Neuronal stem cell (in vitro differentiated cells): ENCODE measurements around the gene NXPH1.

Experiments used
- DNase-seq: peaks from one replicate; pipeline ENCODE4 v3.0.0-alpha.2; 2013; ENCODE audit warnings: low spot score
- H2AFZ ChIP-seq: one replicate; pipeline ENCODE4 v1.6.1; 2013; ENCODE audit warnings: mild to moderate bottlenecking, low read length, inconsistent platforms
- H2AK5ac ChIP-seq: 2 replicates; pipeline ENCODE4 v1.6.1; 2013; ENCODE audit warnings: low read depth, mild to moderate bottlenecking, inconsistent platforms, low read length, moderate library complexity, mixed read lengths
- H2BK120ac ChIP-seq: 2 replicates; pipeline ENCODE4 v1.6.1; 2013; ENCODE audit warnings: low read depth, mild to moderate bottlenecking, inconsistent platforms, low read length, moderate library complexity, mixed read lengths
- H2BK12ac ChIP-seq: one replicate; pipeline ENCODE4 v1.6.1; 2013; ENCODE audit warnings: low read length, inconsistent platforms
- H2BK15ac ChIP-seq: 2 replicates; pipeline ENCODE4 v1.6.1; 2013; ENCODE audit warnings: mild to moderate bottlenecking, low read length, inconsistent platforms, mixed read lengths
- H2BK5ac ChIP-seq: one replicate; pipeline ENCODE4 v1.6.1; 2013; ENCODE audit warnings: inconsistent platforms, mild to moderate bottlenecking, low read length, moderate library complexity
- H3K14ac ChIP-seq: one replicate; pipeline ENCODE4 v1.6.1; 2013; ENCODE audit warnings: low read length, inconsistent platforms
- H3K18ac ChIP-seq: 2 replicates; pipeline ENCODE4 v1.6.1; 2013; ENCODE audit warnings: low read length, inconsistent platforms
- H3K23ac ChIP-seq: 2 replicates; pipeline ENCODE4 v1.6.1; 2013; ENCODE audit warnings: low read depth, mild to moderate bottlenecking, mixed read lengths, low read length, inconsistent platforms; ENCODE audit not compliant: poor library complexity
- H3K27ac ChIP-seq: replicated peaks from 3 replicates; pipeline ENCODE4 v1.5.1; 2013; ENCODE audit warnings: low read length, inconsistent platforms
- H3K27me3 ChIP-seq, 3 experiments: 2 replicates each; pipeline ENCODE4 v1.6.1; 2013; ENCODE audit warnings: low read length in 3 of 3, mild to moderate bottlenecking in 2 of 3, inconsistent platforms in 1 of 3, low read depth in 1 of 3, mixed read lengths in 1 of 3, moderate library complexity in 1 of 3; ENCODE audit not compliant: control insufficient read depth in 3 of 3, insufficient read depth in 3 of 3
- H3K36me3 ChIP-seq, 2 donors: replicated peaks in 1 of 2; 2 replicates each; pipeline ENCODE4 v1.6.1; 2013; ENCODE audit warnings: low read length in 2 of 2; ENCODE audit not compliant: control insufficient read depth in 2 of 2, insufficient read depth in 2 of 2
- H3K4ac ChIP-seq: 2 replicates; pipeline ENCODE4 v1.6.1; 2013; ENCODE audit warnings: inconsistent platforms, mild to moderate bottlenecking, low read length, moderate library complexity
- H3K4me1 ChIP-seq, 2 donors: 1 replicate in 1 of 2; 2 replicates in 1 of 2; pipeline ENCODE4 v1.6.1; 2013; ENCODE audit warnings: low read length in 2 of 2, low read depth in 1 of 2; ENCODE audit not compliant: control insufficient read depth in 2 of 2, insufficient read depth in 1 of 2
- H3K4me2 ChIP-seq: one replicate; pipeline ENCODE4 v1.6.1; 2013; ENCODE audit warnings: mild to moderate bottlenecking, low read length, inconsistent platforms; ENCODE audit not compliant: insufficient read depth, poor library complexity, severe bottlenecking
- H3K4me3 ChIP-seq, 2 donors: 2 replicates each; pipeline ENCODE4 v1.5.1; 2013; ENCODE audit warnings: low read length in 2 of 2, mild to moderate bottlenecking in 2 of 2, inconsistent platforms in 1 of 2, moderate library complexity in 1 of 2
- H3K79me1 ChIP-seq: one replicate; pipeline ENCODE4 v1.6.1; 2013; ENCODE audit warnings: low read depth, mild to moderate bottlenecking, inconsistent platforms, low read length, moderate library complexity
- H3K9ac ChIP-seq: one replicate; pipeline ENCODE4 v1.6.1; 2013; ENCODE audit warnings: mild to moderate bottlenecking, low read depth, low read length, inconsistent platforms; ENCODE audit not compliant: poor library complexity
- H3K9me3 ChIP-seq, 2 donors: replicated peaks in 1 of 2; 2 replicates each; pipeline versions ENCODE3 to v1.6.1; 2013; ENCODE audit warnings: low read length in 2 of 2, mild to moderate bottlenecking in 2 of 2, inconsistent platforms in 1 of 2, low read depth in 1 of 2, mixed read lengths in 1 of 2, moderate library complexity in 1 of 2; ENCODE audit not compliant: control insufficient read depth in 2 of 2, insufficient read depth in 1 of 2
- H4K8ac ChIP-seq: one replicate; pipeline ENCODE4 v1.6.1; 2013; ENCODE audit warnings: low read depth, mild to moderate bottlenecking, inconsistent platforms, low read length, moderate library complexity
- H4K91ac ChIP-seq: one replicate; pipeline ENCODE4 v1.6.1; 2013; ENCODE audit warnings: low read length, low read depth, mild to moderate bottlenecking, inconsistent platforms; ENCODE audit not compliant: poor library complexity
- WGBS, 2 donors: extraction: QIAGEN DNeasy Blood & Tissue Kit; methylation state at CpG; one replicate each; pipeline ENCODE4 v1.1.7; 2013; ENCODE audit warnings: missing lambda C conversion rate in 2 of 2, mixed read lengths in 1 of 2; ENCODE audit not compliant: insufficient read length in 2 of 2, insufficient replicate concordance in 1 of 2; ENCODE audit errors: extremely low coverage in 2 of 2; 5-methylcytosine and 5-hydroxymethylcytosine counted together

The NXPH1 gene

DNA sequence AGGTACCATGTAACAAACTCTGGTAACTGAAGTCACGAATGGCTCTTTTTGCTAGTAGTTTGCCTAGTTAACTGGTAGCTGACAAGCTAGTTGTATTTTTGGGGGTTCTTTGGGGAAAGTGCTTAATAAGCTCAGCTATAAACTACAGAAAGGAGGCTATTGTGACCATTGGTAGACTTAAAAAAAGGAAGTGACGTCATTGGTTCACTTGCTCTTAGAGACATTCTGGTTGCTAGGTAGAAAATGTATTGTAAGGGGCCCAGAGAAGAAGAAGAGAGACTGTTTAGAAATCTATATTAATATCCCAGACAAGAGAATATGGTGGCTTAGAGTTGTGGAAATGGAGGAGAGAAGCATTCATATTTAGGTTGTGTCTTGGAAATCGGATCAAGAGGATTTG is 103.0 kb downstream of the NXPH1 start:
- Histone ChIP-seq H4K8ac (no peak overlapping the region), H3K79me1 (no peaks in the 10 kb centered on the region), H3K9ac (no peak overlapping the region), H2AK5ac (no peak overlapping the region), H3K27ac (no peak overlapping the region), H4K91ac (no peak overlapping the region), H2BK120ac (no peak overlapping the region), H2BK12ac (no peak overlapping the region), H3K27me3 (no peaks in the 10 kb centered on the region), H3K36me3 (no peaks in the 10 kb centered on the region), H3K14ac (no peak overlapping the region), H3K4me1 (no peaks in the 10 kb centered on the region), H3K4me3 (no peak overlapping the region), H2BK5ac (no peak overlapping the region), H3K4ac (no peak overlapping the region), H3K18ac (no peak overlapping the region), H2AFZ (no peak overlapping the region), H3K23ac (no peak overlapping the region), H3K9me3 (no peaks in the 10 kb centered on the region), H2BK15ac (no peak overlapping the region), H3K4me2 (no peak overlapping the region)
- DNase-seq: no peak
- no CpG with 5 or more reads among the region's 3 CpGs for WGBS, 2 donors

DNA sequence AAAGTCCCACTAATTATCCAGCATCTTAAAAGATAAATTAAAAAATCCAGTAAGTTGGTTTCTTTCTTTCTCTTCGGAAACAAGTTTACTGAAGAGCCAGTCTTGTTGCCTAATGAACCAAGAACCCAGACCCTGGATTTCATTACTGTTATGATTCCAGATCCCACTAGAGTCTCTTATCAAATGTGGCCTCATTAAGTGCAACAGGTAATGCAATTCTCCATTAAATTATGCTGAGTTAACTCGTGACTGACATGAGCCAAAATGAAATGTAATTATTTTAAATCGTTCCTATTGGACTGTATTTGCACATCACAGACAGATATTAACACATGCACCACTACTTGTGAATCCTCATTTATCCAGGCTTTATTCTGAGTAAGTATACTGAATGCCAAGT is 115.6 kb downstream of the NXPH1 start:
- DNase-seq: no peak
- no peak overlapping the region for H2BK12ac ChIP-seq
- H3K9ac ChIP-seq: no peak overlapping the region
- H3K4me3 ChIP-seq: no peak overlapping the region
- no peaks in the 10 kb centered on the region for H3K4me1 ChIP-seq
- no CpG with 5 or more reads among the region's 3 CpGs for WGBS, 2 donors
- H2BK120ac ChIP-seq: no peak overlapping the region
- no peak overlapping the region for H3K27ac ChIP-seq
- H2AK5ac ChIP-seq: no peak overlapping the region
- H3K4ac ChIP-seq: no peak overlapping the region
- no peak overlapping the region for H4K91ac ChIP-seq
- H3K27me3 ChIP-seq: no peaks in the 10 kb centered on the region
- no peak overlapping the region for H2AFZ ChIP-seq
- no peak overlapping the region for H3K14ac ChIP-seq
- H2BK15ac ChIP-seq: no peak overlapping the region
- no peak overlapping the region for H3K23ac ChIP-seq
- H3K79me1 ChIP-seq: no peaks in the 10 kb centered on the region
- no peak overlapping the region for H3K18ac ChIP-seq
- no peaks in the 10 kb centered on the region for H3K9me3 ChIP-seq
- no peak overlapping the region for H2BK5ac ChIP-seq
- H3K4me2 ChIP-seq: no peak overlapping the region
- no peak overlapping the region for H4K8ac ChIP-seq
- H3K36me3 ChIP-seq: no peaks in the 10 kb centered on the region

DNA sequence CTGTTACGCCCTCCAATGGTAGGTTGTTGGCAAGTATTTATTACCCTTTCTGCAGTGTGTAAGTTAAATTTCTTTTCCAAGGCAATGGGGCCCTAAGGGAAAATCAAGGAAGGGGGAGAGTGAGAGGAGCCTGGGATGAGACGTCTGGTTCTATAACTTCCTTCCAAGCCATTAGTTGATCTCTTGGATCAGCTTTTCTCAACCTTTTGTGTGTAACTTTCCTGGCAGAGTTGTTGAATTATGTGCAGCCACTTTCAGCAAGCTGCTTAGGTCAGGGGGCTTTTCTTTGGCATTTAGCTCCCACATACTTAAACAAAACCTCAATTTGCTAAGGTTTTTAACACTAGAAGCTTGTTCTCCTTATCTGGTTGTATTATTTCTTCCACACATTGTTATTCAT is 127.1 kb downstream of the NXPH1 start:
- Histone ChIP-seq H4K8ac (no peak overlapping the region), H2AFZ (no peak overlapping the region), H3K4me3 (no peak overlapping the region), H3K27ac (no peak overlapping the region), H2BK12ac (no peak overlapping the region), H3K18ac (no peak overlapping the region), H3K4me1 (peaks cover 0 to 10% of the 10 kb centered on the region in 2 donors), H3K9ac (no peak overlapping the region), H3K79me1 (no peaks in the 10 kb centered on the region), H3K27me3 (no peaks in the 10 kb centered on the region), H3K14ac (no peak overlapping the region), H3K23ac (no peak overlapping the region), H3K4me2 (no peak overlapping the region), H3K4ac (no peak overlapping the region), H2BK120ac (no peak overlapping the region), H2BK15ac (no peak overlapping the region), H4K91ac (no peak overlapping the region), H3K36me3 (no peaks in the 10 kb centered on the region), H2BK5ac (no peak overlapping the region), H2AK5ac (no peak overlapping the region), H3K9me3 (no peaks in the 10 kb centered on the region)
- no CpG with 5 or more reads among the region's 2 CpGs for WGBS, 2 donors
- no peak for DNase-seq

DNA sequence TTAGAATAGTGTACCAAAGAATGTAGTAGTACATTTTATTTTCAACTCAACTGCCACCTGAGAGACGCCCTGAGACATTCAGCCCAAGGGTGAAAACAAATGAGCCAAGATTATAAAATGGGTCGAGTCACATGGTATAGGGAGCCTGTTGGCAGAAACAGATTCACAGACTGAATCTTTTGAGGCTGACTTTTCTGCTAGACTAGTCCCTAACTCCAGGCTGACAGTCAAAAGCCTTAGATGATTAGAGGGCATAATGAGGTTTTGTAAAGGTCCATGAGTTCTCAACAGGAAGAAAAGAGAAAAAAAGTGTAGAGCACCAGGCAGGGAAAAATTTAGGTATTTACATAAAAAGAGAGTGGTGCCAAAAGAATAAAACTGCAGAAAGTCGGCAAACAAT is 128.0 kb downstream of the NXPH1 start:
- no peaks in the 10 kb centered on the region for H3K9me3 ChIP-seq
- no peak overlapping the region for H3K4ac ChIP-seq
- no peaks in the 10 kb centered on the region for H3K79me1 ChIP-seq
- no peak overlapping the region for H2BK5ac ChIP-seq
- H2BK12ac ChIP-seq: no peak overlapping the region
- WGBS, 2 donors: no CpG with 5 or more reads among the region's 3 CpGs
- H3K36me3 ChIP-seq: no peaks in the 10 kb centered on the region
- H3K4me1 ChIP-seq: peaks cover 0 to 10% of the 10 kb centered on the region in 2 donors
- peak overlapping the region; percentile 11 for H3K27ac ChIP-seq
- H4K91ac ChIP-seq: no peak overlapping the region
- H3K4me2 ChIP-seq: no peak overlapping the region
- no peak overlapping the region for H2AK5ac ChIP-seq
- no peak overlapping the region for H3K23ac ChIP-seq
- no peak overlapping the region for H3K9ac ChIP-seq
- peak; percentile 11 for DNase-seq
- no peak overlapping the region for H2BK120ac ChIP-seq
- H3K14ac ChIP-seq: no peak overlapping the region
- H4K8ac ChIP-seq: no peak overlapping the region
- H3K27me3 ChIP-seq: peaks cover 0 to 2% (median 0%) of the 10 kb centered on the region in 3 experiments
- H2AFZ ChIP-seq: no peak overlapping the region
- no peak overlapping the region for H3K4me3 ChIP-seq
- no peak overlapping the region for H3K18ac ChIP-seq
- H2BK15ac ChIP-seq: no peak overlapping the region
